Endodermal cell (in vitro differentiated cells): Measurements from ENCODE around the gene ZNF730. TPM values are rescaled to one million over a fixed set of nuclear protein-coding genes. Genes with fewer than 3 reads are reported as not detected.
"Not testable (repeated sequence)": the region's sequence is repeated elsewhere in the genome, so short reads cannot be mapped to it uniquely, and the experiment has no call there.

Experiments used
- DNase-seq: peaks from one replicate; pipeline ENCODE4 v3.0.0-alpha.2; 2017
- H3K27ac ChIP-seq: 2 replicates; pipeline ENCODE4 v1.5.1; 2013; ENCODE audit warnings: mild to moderate bottlenecking, low read depth, low read length, moderate library complexity
- H3K27me3 ChIP-seq: 2 replicates; pipeline ENCODE4 v1.6.1; 2013; ENCODE audit warnings: mild to moderate bottlenecking, low read length, moderate library complexity; ENCODE audit not compliant: insufficient read depth, control insufficient read depth, poor library complexity, severe bottlenecking
- H3K36me3 ChIP-seq: 2 replicates; pipeline ENCODE4 v1.7.0; 2013; ENCODE audit warnings: mild to moderate bottlenecking, low read length, moderate library complexity; ENCODE audit not compliant: control insufficient read depth, insufficient read depth
- H3K4me1 ChIP-seq: one replicate; pipeline ENCODE4 v1.7.0; 2013; ENCODE audit warnings: low read length; ENCODE audit not compliant: control insufficient read depth, insufficient read depth
- H3K4me3 ChIP-seq: 2 replicates; pipeline ENCODE4 v1.5.1; 2013; ENCODE audit warnings: mild to moderate bottlenecking, low read length, moderate library complexity
- H3K9ac ChIP-seq: 2 replicates; pipeline ENCODE4 v1.6.1; 2013; ENCODE audit warnings: mild to moderate bottlenecking, low read length, moderate library complexity; ENCODE audit not compliant: poor library complexity, severe bottlenecking; ENCODE audit errors: extremely low read depth
- H3K9me3 ChIP-seq: 2 replicates; pipeline ENCODE4 v1.6.1; 2013; ENCODE audit warnings: mild to moderate bottlenecking, low read length, moderate library complexity; ENCODE audit not compliant: control insufficient read depth
- H3K27ac Mint-ChIP-seq: 2 replicates; pipeline ENCODE4 v1.8.0; 2020; ENCODE audit warnings: mixed read lengths
- H3K27me3 Mint-ChIP-seq: 2 replicates; pipeline ENCODE4 v1.8.0; 2021; ENCODE audit warnings: mild to moderate bottlenecking, mixed read lengths; ENCODE audit not compliant: insufficient read depth
- H3K36me3 Mint-ChIP-seq: 2 replicates; pipeline ENCODE4 v1.8.0; 2020; ENCODE audit warnings: low read depth, mixed read lengths
- H3K4me1 Mint-ChIP-seq: 2 replicates; pipeline ENCODE4 v1.8.0; 2020; ENCODE audit warnings: mixed read lengths
- H3K4me3 Mint-ChIP-seq: 2 replicates; pipeline ENCODE4 v1.8.0; 2020; ENCODE audit warnings: mild to moderate bottlenecking, moderate library complexity, mixed read lengths
- H3K9me3 Mint-ChIP-seq: 2 replicates; pipeline ENCODE4 v1.8.0; 2020; ENCODE audit warnings: mild to moderate bottlenecking, mixed read lengths
- CTCF ChIP-seq: fragments of 200-600 bp; sonication (generic); conservative IDR thresholded peaks from 2 replicates; pipeline ENCODE4 v1.5.0; 2021; ENCODE audit warnings: antibody characterized with exemption, mild to moderate bottlenecking
- WGBS, 2 experiments: methylation state at CpG; one replicate each; pipeline versions ENCODE4 v1.1.5 to v1.1.7; 2013; ENCODE audit warnings: missing lambda C conversion rate in 2 of 2, mixed read lengths in 1 of 2; ENCODE audit not compliant: insufficient coverage in 1 of 2, insufficient read length in 1 of 2; 5-methylcytosine and 5-hydroxymethylcytosine counted together
- total RNA-seq, 2 donors: library from RNA; stranded (reverse); fragmentation: NEBNext Ultra II Directional in 1 of 2; extraction: Animal tissue kit (Norgen Biotek cat#: 25700) in 1 of 2; gene quantifications; 2 replicates in 1 of 2; 3 replicates in 1 of 2; pipeline ENCODE4 v1.2.1, GENCODE V29; 2021

The ZNF730 gene
- total RNA-seq, 2 donors from 2014 or later = 40.3 to 83.9 TPM

- no peak overlapping the region for H3K27ac Mint-ChIP-seq
- H3K27me3 Mint-ChIP-seq = no peaks in the 10 kb centered on the region
- Histone ChIP-seq H3K9ac (no peak overlapping the region), H3K4me3 (no peak overlapping the region), H3K27ac (no peak overlapping the region), H3K4me1 (no peaks in the 10 kb centered on the region), H3K9me3 (no peaks in the 10 kb centered on the region), H3K36me3 (peaks cover 94% of the 10 kb centered on the region), H3K27me3 (no peaks in the 10 kb centered on the region)
- TF ChIP-seq CTCF = no peak
- peaks cover 5% of the 10 kb centered on the region for H3K4me1 Mint-ChIP-seq
- no peak overlapping the region for H3K4me3 Mint-ChIP-seq
- DNase-seq = no peak
- WGBS, 2 experiments = 90 to 95% methylated on average over 6 to 7 of the region's 7 CpGs
- no peaks in the 10 kb centered on the region for H3K9me3 Mint-ChIP-seq
- peaks cover 87% of the 10 kb centered on the region for H3K36me3 Mint-ChIP-seq
These were observed 16.9 kb upstream of the ZNF730 start for GRCh38 chr19:23099966-23100365.

DNA sequence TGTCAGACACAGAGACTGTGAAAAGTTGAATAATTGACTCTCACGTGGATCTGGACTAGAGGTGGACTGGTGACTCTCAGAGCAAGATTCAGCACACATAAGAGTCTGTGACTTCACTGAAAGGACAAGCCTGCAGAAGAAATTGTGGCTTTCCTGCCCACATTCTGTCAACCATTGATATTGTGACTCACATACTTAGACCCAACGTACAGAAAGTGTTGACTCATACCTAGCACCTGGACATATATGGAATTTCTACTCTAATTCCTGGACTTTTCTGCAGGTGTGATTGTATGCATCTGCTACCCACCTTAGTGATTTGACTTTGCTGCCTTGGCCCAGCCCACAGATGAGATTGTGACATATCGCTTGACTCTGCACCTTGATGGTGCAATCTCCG lies 15.6 kb upstream of the ZNF730 start:
- no peak overlapping the region for H3K27ac Mint-ChIP-seq
- Histone ChIP-seq H3K27ac (no peak overlapping the region), H3K9me3 (no peaks in the 10 kb centered on the region), H3K4me1 (no peaks in the 10 kb centered on the region), H3K27me3 (no peaks in the 10 kb centered on the region), H3K9ac (no peak overlapping the region), H3K4me3 (no peak overlapping the region), H3K36me3 (peaks cover 92% of the 10 kb centered on the region)
- H3K4me3 Mint-ChIP-seq = no peak overlapping the region
- DNase-seq = no peak
- H3K9me3 Mint-ChIP-seq = no peaks in the 10 kb centered on the region
- no peaks in the 10 kb centered on the region for H3K27me3 Mint-ChIP-seq
- H3K4me1 Mint-ChIP-seq = peaks cover 5% of the 10 kb centered on the region
- no peak for TF ChIP-seq CTCF
- H3K36me3 Mint-ChIP-seq = peaks cover 84% of the 10 kb centered on the region
- 97 to 100% methylated on average over 3 to 4 of the region's 4 CpGs for WGBS, 2 experiments

- Mint-ChIP-seq H3K4me3 (peak overlapping the region; percentile 89), H3K27ac (peak overlapping the region; percentile 60)
- WGBS, 2 experiments = 40 to 56% methylated on average over 3 of the region's 3 CpGs
These were observed 1.6 kb downstream of the ZNF730 start for GRCh38 chr19:23118400-23118799.

DNA sequence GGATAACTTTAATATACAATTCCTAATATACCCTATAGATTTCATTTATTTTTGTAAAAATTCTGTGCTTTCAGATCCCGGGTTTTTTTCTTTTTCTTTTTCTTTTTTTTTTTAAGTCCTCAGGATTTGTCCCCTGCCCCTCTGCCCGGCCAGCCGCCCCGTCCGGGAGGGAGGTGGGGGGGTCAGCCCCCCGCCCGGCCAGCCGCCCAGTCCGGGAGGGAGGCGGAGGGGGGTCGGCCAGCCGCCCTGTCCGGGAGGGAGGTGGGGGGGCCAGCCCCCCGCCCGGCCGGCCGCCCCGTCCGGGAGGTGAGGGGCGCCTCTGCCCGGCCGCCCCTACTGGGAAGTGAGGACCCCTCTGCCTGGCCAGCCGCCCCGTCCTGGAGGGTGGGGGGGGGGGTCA lies 17.4 kb downstream of the ZNF730 start:
- H3K36me3 Mint-ChIP-seq = peaks cover 55% of the 10 kb centered on the region
- H3K4me3 Mint-ChIP-seq, H3K9ac ChIP-seq: not testable (repeated sequence)

More at GRCh38 chr19:23118400-23118799, 1.6 kb downstream of the ZNF730 start:
- Histone ChIP-seq H3K27ac (peak overlapping the region; percentile 14), H3K4me1 (no peaks in the 10 kb centered on the region), H3K9me3 (peaks cover 48% of the 10 kb centered on the region), H3K4me3 (peak overlapping the region; percentile 97), H3K36me3 (peaks cover 57% of the 10 kb centered on the region), H3K27me3 (no peaks in the 10 kb centered on the region), H3K9ac (peak overlapping the region; percentile 97)
- Mint-ChIP-seq H3K27me3 (no peaks in the 10 kb centered on the region), H3K9me3 (peaks cover 17% of the 10 kb centered on the region), H3K36me3 (peaks cover 43% of the 10 kb centered on the region), H3K4me1 (peaks cover 8% of the 10 kb centered on the region)
- DNase-seq = no peak
- TF ChIP-seq CTCF = no peak

More for the DNA sequence above, 17.4 kb downstream of the ZNF730 start:
- peaks cover 57% of the 10 kb centered on the region for H3K9me3 Mint-ChIP-seq
- H3K27ac Mint-ChIP-seq, DNase-seq, H3K27me3 Mint-ChIP-seq, H3K27ac ChIP-seq, H3K27me3 ChIP-seq, H3K4me3 ChIP-seq, H3K4me1 ChIP-seq, H3K4me1 Mint-ChIP-seq: not testable (repeated sequence)
- Histone ChIP-seq H3K9me3 (peaks cover 81% of the 10 kb centered on the region), H3K36me3 (peaks cover 74% of the 10 kb centered on the region)
- WGBS, 2 experiments = 100% methylated on average over 3 of the region's 24 CpGs; no CpG with 5 or more reads in 1 of the 2 experiments
